ENCODE data around the gene VSTM2B. TPM values are rescaled to one million over a fixed set of nuclear protein-coding genes. Genes with fewer than 3 reads are reported as not detected.

Gene VSTM2B
- total and polyA plus RNA-seq, 4 donors, result not detected

- 7% methylated on average over 14 of the region's 14 CpGs for WGBS
- H3K27me3 ChIP-seq (ENCODE audit: control insufficient read depth in 4 of 4, insufficient read depth in 4 of 4, low read length in 3 of 4), result peaks cover 7 to 13% (median 10%) of the 10 kb centered on the region in 4 donors
These were observed 1.4 kb upstream of the VSTM2B start for GRCh38 chr19:29524201-29524911.

GRCh38 chr19:29524912-29525831 is 622 bp upstream of the VSTM2B start:
- Histone ChIP-seq H3K27me3 (ENCODE audit: control insufficient read depth in 4 of 4, insufficient read depth in 4 of 4, low read length in 3 of 4) (peaks cover 4 to 13% (median 12%) of the 10 kb centered on the region in 4 donors), H3K9ac (ENCODE audit: low read depth in 1 of 2, low read length in 2 of 2) (no peak overlapping the region), H3K27ac (ENCODE audit: low read depth in 1 of 2, low read length in 2 of 2) (no peak overlapping the region), H3K36me3 (ENCODE audit: control insufficient read depth in 4 of 4, insufficient read depth in 3 of 4, low read depth in 1 of 4, low read length in 3 of 4) (no peaks in the 10 kb centered on the region), H3K4me1 (ENCODE audit: control insufficient read depth in 4 of 4, insufficient read depth in 4 of 4, low read length in 3 of 4) (peaks cover 4 to 26% (median 5%) of the 10 kb centered on the region in 4 donors), H3K4me3 (ENCODE audit: low read depth in 1 of 3, low read length in 3 of 3) (no peak overlapping the region), H3K9me3 (ENCODE audit: control insufficient read depth in 4 of 4, low read length in 3 of 4) (no peaks in the 10 kb centered on the region)
- WGBS, result 2% methylated on average over 80 of the region's 80 CpGs
- TF ChIP-seq SP1 (IDR thresholded peaks at IDR 0.05) (no peak), GABPA (IDR thresholded peaks at IDR 0.05 in 1 of 2, conservative IDR thresholded peaks at IDR 0.05 in 1 of 2) (no peak), RAD21 (IDR thresholded peaks at IDR 0.05) (no peak), MAX (IDR thresholded peaks at IDR 0.05) (no peak), HNF4A (conservative IDR thresholded peaks at IDR 0.05) (no peak), FOXA2 (IDR thresholded peaks at IDR 0.05) (no peak), ATF3 (IDR thresholded peaks at IDR 0.05) (no peak), NR2F2 (IDR thresholded peaks at IDR 0.05) (no peak), EGR1 (IDR thresholded peaks at IDR 0.05; ENCODE audit: low read depth in 2 of 2) (no peak), RXRA (IDR thresholded peaks at IDR 0.05) (no peak), HNF4G (IDR thresholded peaks at IDR 0.05) (no peak), YY1 (IDR thresholded peaks at IDR 0.05) (no peak), REST (IDR thresholded peaks at IDR 0.05) (no peak), TAF1 (conservative IDR thresholded peaks at IDR 0.05) (no peak), JUND (IDR thresholded peaks at IDR 0.05) (no peak), FOXA1 (IDR thresholded peaks at IDR 0.05) (no peak)
- no peak for DNase-seq (ENCODE audit: low spot score)

More at GRCh38 chr19:29524201-29524911, 1.4 kb upstream of the VSTM2B start:
- H3K36me3 ChIP-seq (ENCODE audit: control insufficient read depth in 4 of 4, insufficient read depth in 3 of 4, low read depth in 1 of 4, low read length in 3 of 4), result no peaks in the 10 kb centered on the region
- H3K4me3 ChIP-seq (ENCODE audit: low read depth in 1 of 3, low read length in 3 of 3), result no peak overlapping the region
- H3K9me3 ChIP-seq (ENCODE audit: control insufficient read depth in 4 of 4, low read length in 3 of 4), result no peaks in the 10 kb centered on the region
- H3K4me1 ChIP-seq (ENCODE audit: control insufficient read depth in 4 of 4, insufficient read depth in 4 of 4, low read length in 3 of 4), result peaks cover 2 to 24% (median 4%) of the 10 kb centered on the region in 4 donors
- H3K9ac ChIP-seq (ENCODE audit: low read depth in 1 of 2, low read length in 2 of 2), result no peak overlapping the region
- TF ChIP-seq RAD21 (IDR thresholded peaks at IDR 0.05) (no peak), HNF4A (conservative IDR thresholded peaks at IDR 0.05) (no peak), SP1 (IDR thresholded peaks at IDR 0.05) (no peak)
- H3K27ac ChIP-seq (ENCODE audit: low read depth in 1 of 2, low read length in 2 of 2), result no peak overlapping the region
- DNase-seq (ENCODE audit: low spot score), result no peak
